GM20000 (cell line): ENCODE data around the gene KCTD21.

Experiments used
- DNase-seq: peaks from one replicate; pipeline ENCODE4 v3.0.0; 2012; ENCODE audit warnings: low spot score
- TF ChIP-seq, protein P1 (sequence below): IDR thresholded peaks from 2 replicates; pipeline ENCODE4 v1.5.1; 2012; ENCODE audit warnings: mild to moderate bottlenecking, control low read depth; ENCODE audit errors: extremely low read depth, missing control alignments

The KCTD21 gene

DNA sequence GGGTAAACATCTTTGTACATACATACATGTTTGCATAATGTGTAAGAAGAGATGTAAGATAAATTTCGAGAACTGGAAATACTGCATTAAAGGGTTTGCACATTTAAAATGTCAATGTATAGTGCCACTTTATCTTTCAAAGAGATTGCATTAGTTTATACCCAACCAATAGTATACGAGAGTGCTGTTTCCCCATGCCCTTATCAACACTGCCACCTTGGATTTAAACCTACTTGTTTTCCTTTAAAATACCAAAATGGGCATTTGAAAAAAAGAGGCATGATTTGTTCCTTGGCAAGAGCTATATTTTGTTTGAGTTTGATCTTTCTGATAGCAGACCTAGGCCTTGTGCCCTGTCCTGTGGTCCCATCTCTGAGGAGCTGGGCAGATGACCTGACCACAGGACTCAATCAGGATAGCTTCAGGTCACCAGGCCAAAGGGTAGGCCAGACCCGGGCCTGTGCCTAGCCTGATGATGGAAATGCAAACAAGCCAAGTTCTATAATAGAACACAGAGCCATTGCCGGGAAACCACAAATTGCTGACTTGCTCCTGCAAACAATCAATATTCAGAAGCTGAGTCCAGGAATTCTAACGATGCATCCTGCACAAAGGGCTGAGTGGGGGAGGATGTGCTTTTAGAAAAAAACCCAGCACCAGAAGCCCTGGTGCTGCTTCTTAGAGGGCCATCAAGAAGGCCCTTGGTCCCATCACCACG is 32.1 kb downstream of the KCTD21 start:
- no peak for DNase-seq
- TF ChIP-seq, protein P1, sequence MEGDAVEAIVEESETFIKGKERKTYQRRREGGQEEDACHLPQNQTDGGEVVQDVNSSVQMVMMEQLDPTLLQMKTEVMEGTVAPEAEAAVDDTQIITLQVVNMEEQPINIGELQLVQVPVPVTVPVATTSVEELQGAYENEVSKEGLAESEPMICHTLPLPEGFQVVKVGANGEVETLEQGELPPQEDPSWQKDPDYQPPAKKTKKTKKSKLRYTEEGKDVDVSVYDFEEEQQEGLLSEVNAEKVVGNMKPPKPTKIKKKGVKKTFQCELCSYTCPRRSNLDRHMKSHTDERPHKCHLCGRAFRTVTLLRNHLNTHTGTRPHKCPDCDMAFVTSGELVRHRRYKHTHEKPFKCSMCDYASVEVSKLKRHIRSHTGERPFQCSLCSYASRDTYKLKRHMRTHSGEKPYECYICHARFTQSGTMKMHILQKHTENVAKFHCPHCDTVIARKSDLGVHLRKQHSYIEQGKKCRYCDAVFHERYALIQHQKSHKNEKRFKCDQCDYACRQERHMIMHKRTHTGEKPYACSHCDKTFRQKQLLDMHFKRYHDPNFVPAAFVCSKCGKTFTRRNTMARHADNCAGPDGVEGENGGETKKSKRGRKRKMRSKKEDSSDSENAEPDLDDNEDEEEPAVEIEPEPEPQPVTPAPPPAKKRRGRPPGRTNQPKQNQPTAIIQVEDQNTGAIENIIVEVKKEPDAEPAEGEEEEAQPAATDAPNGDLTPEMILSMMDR, result no peak

DNA sequence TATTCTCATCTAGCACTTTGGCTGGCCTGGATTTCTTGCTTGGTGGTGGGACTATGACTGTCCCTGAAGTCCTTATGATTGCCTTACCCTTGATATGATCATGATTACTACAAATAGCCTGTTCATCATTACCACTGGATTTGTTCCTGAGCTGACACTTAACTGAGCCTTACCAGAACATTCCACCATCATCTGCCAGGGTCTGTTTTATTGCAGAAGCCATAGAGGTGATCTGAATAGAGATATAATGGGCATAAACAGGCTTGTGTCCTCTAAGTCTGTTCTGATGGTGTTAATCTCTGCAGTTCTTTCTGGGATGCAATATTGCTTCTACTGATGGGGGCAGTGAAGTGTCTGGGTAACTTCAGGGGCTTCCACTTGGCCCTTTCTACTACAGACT is 36.6 kb downstream of the KCTD21 start:
- DNase-seq, result no peak
- TF ChIP-seq, protein P1, result no peak

GRCh38 chr11:78150754-78151153 is 37.7 kb downstream of the KCTD21 start:
- TF ChIP-seq, protein P1, result no peak

GRCh38 chr11:78150346-78150745 is 38.1 kb downstream of the KCTD21 start:
- DNase-seq, result no peak
- TF ChIP-seq, protein P1, result no peak

More at GRCh38 chr11:78150754-78151153, 37.7 kb downstream of the KCTD21 start:
- DNase-seq, result no peak

DNA sequence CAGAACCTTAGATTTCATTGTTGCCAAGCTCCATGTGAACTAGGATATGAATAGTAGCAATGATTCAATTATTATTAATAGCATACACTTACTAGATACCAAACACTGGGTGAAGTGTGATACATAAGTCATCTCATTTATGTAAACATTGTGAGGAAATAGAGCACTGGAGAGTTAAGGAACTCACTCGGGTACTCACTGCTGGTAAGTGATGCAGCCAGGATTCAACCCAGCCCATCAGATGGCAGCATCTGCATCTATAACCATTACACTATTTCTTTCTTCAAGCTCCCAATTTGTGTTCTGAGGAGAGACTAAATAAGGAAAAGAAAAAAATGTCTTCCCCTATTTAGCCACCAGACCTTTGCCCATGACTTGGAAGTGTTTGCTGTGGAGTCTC is 38.8 kb downstream of the KCTD21 start:
- TF ChIP-seq, protein P1, result no peak
- DNase-seq, result no peak

DNA sequence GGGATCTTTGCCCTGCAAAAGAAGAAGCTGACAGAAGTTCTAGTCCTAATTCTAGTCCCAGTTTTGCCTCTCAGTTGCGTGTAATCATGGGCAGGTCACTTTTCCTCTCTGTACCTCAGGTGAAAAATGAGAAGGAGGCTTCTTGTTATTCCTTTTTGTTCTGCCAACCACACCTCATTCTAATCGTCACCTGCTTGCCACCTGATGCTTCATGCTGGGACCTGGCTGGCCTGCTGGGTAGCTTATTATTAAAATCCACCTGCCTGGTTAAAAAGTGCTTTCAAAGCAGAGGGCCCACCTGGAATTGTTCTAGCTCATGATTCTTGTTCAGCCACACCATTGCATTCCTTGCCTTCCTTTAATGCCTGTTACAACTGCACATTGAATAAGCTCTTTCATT is 40.6 kb downstream of the KCTD21 start:
- DNase-seq, result no peak
- TF ChIP-seq, protein P1, result no peak

GRCh38 chr11:78145511-78146025 is 42.9 kb downstream of the KCTD21 start:
- DNase-seq, result no peak
- TF ChIP-seq, protein P1, result no peak
